Mesendoderm (in vitro differentiated cells): ENCODE results near the gene VPS50.

ENCODE experiments used
- DNase-seq: peaks from one replicate; pipeline ENCODE4 v3.0.0; 2013
- H2AK5ac ChIP-seq: 2 replicates; pipeline ENCODE4 v1.6.1; 2013; ENCODE audit warnings: low read length, inconsistent platforms
- H2BK120ac ChIP-seq: 2 replicates; pipeline ENCODE4 v1.6.1; 2013; ENCODE audit warnings: low read depth, mild to moderate bottlenecking, low read length, moderate library complexity, mixed read lengths
- H2BK15ac ChIP-seq: replicated peaks from 2 replicates; pipeline ENCODE4 v1.6.1; 2013; ENCODE audit warnings: low read depth, mild to moderate bottlenecking, moderate library complexity
- H2BK5ac ChIP-seq: 2 replicates; pipeline ENCODE4 v1.6.1; 2013; ENCODE audit warnings: low read length, inconsistent platforms
- H3K18ac ChIP-seq: 2 replicates; pipeline ENCODE4 v1.6.1; 2013; ENCODE audit warnings: mild to moderate bottlenecking, low read length, mixed read lengths
- H3K23ac ChIP-seq: one replicate; pipeline ENCODE4 v1.6.1; 2013; ENCODE audit warnings: low read length
- H3K27ac ChIP-seq: 2 replicates; pipeline ENCODE4 v1.5.1; 2013; ENCODE audit warnings: low read depth, mild to moderate bottlenecking, inconsistent platforms, low read length, moderate library complexity
- H3K27me3 ChIP-seq: 2 replicates; pipeline ENCODE4 v1.6.1; 2013; ENCODE audit warnings: low read length, control low read depth, mild to moderate bottlenecking, inconsistent platforms; ENCODE audit not compliant: insufficient read depth, poor library complexity
- H3K36me3 ChIP-seq: 2 replicates; pipeline ENCODE4 v1.6.1; 2013; ENCODE audit warnings: low read length, inconsistent platforms; ENCODE audit not compliant: control insufficient read depth, insufficient read depth
- H3K4ac ChIP-seq: one replicate; pipeline ENCODE4 v1.6.1; 2013; ENCODE audit warnings: low read depth, mild to moderate bottlenecking, low read length, moderate library complexity
- H3K4me1 ChIP-seq: 2 replicates; pipeline ENCODE4 v1.6.1; 2013; ENCODE audit warnings: low read depth, low read length, inconsistent platforms; ENCODE audit not compliant: control insufficient read depth
- H3K4me2 ChIP-seq: 2 replicates; pipeline ENCODE4 v1.6.1; 2013; ENCODE audit warnings: low read length
- H3K4me3 ChIP-seq: 2 replicates; pipeline ENCODE4 v1.5.1; 2013; ENCODE audit warnings: mild to moderate bottlenecking, low read length
- H3K56ac ChIP-seq: one replicate; pipeline ENCODE4 v1.6.1; 2013; ENCODE audit warnings: low read length
- H3K79me1 ChIP-seq: 2 replicates; pipeline ENCODE4 v1.6.1; 2013; ENCODE audit warnings: low read length, inconsistent platforms
- H3K79me2 ChIP-seq: 2 replicates; pipeline ENCODE4 v1.6.1; 2013; ENCODE audit warnings: mild to moderate bottlenecking, low read length; ENCODE audit not compliant: control insufficient read depth, insufficient read depth
- H3K9ac ChIP-seq: 2 replicates; pipeline ENCODE4 v1.6.1; 2013; ENCODE audit warnings: low read length, inconsistent platforms
- H4K5ac ChIP-seq: one replicate; pipeline ENCODE4 v1.6.1; 2013; ENCODE audit warnings: low read length
- H4K8ac ChIP-seq: one replicate; pipeline ENCODE4 v1.6.1; 2013; ENCODE audit warnings: low read depth, mild to moderate bottlenecking, control low read depth, low read length, moderate library complexity
- WGBS: extraction: QIAGEN DNeasy Blood & Tissue Kit; methylation state at CpG from one replicate; pipeline ENCODE4 v1.1.7; 2013; ENCODE audit warnings: low lambda C conversion rate, missing lambda C conversion rate; ENCODE audit not compliant: insufficient coverage; ENCODE audit errors: extremely low coverage; 5-methylcytosine and 5-hydroxymethylcytosine counted together

VPS50 gene

DNA sequence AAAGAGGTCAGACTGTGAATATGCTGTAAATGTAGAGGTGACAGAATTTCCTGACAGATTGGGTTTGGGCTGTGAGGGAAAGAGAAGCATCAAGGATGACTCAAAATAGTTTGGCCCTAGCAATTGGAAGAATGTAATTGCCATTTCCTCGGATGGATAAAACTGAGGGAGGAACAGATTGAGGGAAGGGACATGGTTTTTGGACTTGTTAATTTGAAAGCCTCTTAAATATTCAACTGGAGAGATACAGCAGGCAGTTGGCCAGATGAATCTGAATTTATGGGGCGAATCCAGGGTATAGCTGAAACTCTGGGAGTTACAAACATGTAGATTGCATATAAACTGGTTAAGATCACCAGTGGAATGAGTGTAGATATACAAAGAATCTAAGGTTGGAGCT, 3.4 kb downstream of the VPS50 start:
- H4K5ac ChIP-seq, result no peak overlapping the region
- no peaks in the 10 kb centered on the region for H3K79me2 ChIP-seq
- no peak overlapping the region for H3K9ac ChIP-seq
- H4K8ac ChIP-seq, result no peak overlapping the region
- no peak overlapping the region for H3K4me3 ChIP-seq
- H2BK120ac ChIP-seq, result no peak overlapping the region
- WGBS, result no CpG with 5 or more reads among the region's 2 CpGs
- H3K18ac ChIP-seq, result no peak overlapping the region
- no peaks in the 10 kb centered on the region for H3K36me3 ChIP-seq
- no peak overlapping the region for H3K4me2 ChIP-seq
- no peaks in the 10 kb centered on the region for H3K27me3 ChIP-seq
- no peak overlapping the region for H2BK5ac ChIP-seq
- no peak overlapping the region for H3K27ac ChIP-seq
- no peak overlapping the region for H3K23ac ChIP-seq
- H3K4ac ChIP-seq, result no peak overlapping the region
- no peak overlapping the region for H2BK15ac ChIP-seq
- peaks cover 2% of the 10 kb centered on the region for H3K79me1 ChIP-seq
- no peak for DNase-seq
- no peak overlapping the region for H3K56ac ChIP-seq
- H3K4me1 ChIP-seq, result no peaks in the 10 kb centered on the region
- no peak overlapping the region for H2AK5ac ChIP-seq

DNA sequence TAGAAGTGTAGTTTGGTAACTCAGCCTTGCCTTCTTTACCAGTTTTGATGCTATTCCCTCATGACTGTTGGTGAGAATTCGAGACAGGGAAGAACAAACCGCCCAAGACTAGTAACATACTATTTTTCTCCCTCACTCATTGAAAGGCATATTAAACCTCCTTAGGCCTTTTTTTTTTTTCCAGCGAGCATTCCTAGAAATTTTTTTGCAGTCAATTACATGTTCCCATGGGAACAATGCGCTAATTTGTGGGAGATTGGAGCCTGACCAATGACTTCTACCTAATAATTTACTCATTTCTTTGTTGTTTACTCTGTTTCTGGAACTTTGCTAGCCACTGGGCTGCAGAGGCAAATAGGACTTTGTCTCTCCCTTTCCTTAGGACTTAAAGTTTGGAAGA, 6.0 kb downstream of the VPS50 start:
- Histone ChIP-seq H3K4me3 (no peak overlapping the region), H3K4ac (no peak overlapping the region), H3K4me2 (no peak overlapping the region), H3K18ac (no peak overlapping the region), H2BK120ac (no peak overlapping the region), H3K9ac (no peak overlapping the region), H2BK15ac (no peak overlapping the region), H3K27me3 (no peaks in the 10 kb centered on the region), H3K79me1 (peaks cover 2% of the 10 kb centered on the region), H3K36me3 (no peaks in the 10 kb centered on the region), H3K4me1 (no peaks in the 10 kb centered on the region), H3K23ac (no peak overlapping the region), H3K56ac (no peak overlapping the region), H3K79me2 (no peaks in the 10 kb centered on the region), H2AK5ac (no peak overlapping the region), H4K5ac (no peak overlapping the region), H3K27ac (no peak overlapping the region), H4K8ac (no peak overlapping the region), H2BK5ac (no peak overlapping the region)
- DNase-seq, result no peak
- WGBS, result no CpG with 5 or more reads among the region's 4 CpGs

DNA sequence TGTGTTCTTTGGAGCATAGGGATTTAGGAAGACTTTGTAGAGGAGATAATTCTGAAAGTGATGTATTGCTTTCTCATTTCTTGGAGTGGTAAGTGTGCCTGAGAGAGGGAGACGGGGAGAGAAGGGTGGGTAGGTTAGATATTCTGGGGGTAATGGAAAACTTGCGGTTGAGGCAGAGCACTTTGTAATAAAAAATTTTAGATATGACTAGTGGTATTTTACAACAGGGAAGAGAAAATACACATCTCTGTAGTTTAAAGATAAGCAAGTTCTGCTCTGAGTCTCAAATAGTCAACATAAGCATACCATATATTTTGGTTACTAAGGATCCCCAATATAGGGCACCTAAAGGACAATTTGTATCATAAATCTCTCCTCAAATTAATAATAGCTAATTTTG, 6.6 kb downstream of the VPS50 start:
- Histone ChIP-seq H2BK120ac (no peak overlapping the region), H3K27ac (no peak overlapping the region), H4K8ac (no peak overlapping the region), H3K18ac (no peak overlapping the region), H3K79me2 (no peaks in the 10 kb centered on the region), H4K5ac (no peak overlapping the region), H3K36me3 (no peaks in the 10 kb centered on the region), H3K4me3 (no peak overlapping the region), H2AK5ac (no peak overlapping the region), H3K27me3 (no peaks in the 10 kb centered on the region), H3K4ac (no peak overlapping the region), H3K4me2 (no peak overlapping the region), H3K56ac (no peak overlapping the region), H3K9ac (no peak overlapping the region), H2BK5ac (no peak overlapping the region), H2BK15ac (no peak overlapping the region), H3K4me1 (no peaks in the 10 kb centered on the region), H3K79me1 (peaks cover 2% of the 10 kb centered on the region), H3K23ac (no peak overlapping the region)
- DNase-seq, result no peak
- no CpG with 5 or more reads among the region's 2 CpGs for WGBS

DNA sequence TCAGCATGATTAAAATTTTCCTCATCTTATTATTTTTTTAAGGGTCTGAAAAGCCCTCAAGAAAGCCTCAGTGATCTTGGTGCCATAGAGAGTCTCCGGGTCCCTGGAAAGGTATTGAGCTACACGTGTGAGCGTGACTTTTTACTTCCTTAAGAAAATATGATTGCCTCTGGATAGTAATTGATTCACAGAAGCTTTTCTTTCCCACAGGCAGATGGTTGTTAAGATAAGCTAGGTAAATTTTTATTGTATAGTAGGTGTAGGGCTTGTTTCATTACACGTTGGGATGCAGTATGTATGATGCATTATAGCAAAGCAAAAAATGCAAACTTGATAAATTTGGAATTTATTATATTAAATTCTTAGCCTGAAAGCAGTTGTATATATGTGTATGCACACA, 7.7 kb downstream of the VPS50 start:
- H4K8ac ChIP-seq, result no peak overlapping the region
- H3K27ac ChIP-seq, result no peak overlapping the region
- H3K4me3 ChIP-seq, result no peak overlapping the region
- H2BK15ac ChIP-seq, result no peak overlapping the region
- H2AK5ac ChIP-seq, result no peak overlapping the region
- H3K4me2 ChIP-seq, result no peak overlapping the region
- no peak overlapping the region for H3K56ac ChIP-seq
- WGBS, result no CpG with 5 or more reads among the region's 4 CpGs
- no peaks in the 10 kb centered on the region for H3K36me3 ChIP-seq
- H4K5ac ChIP-seq, result no peak overlapping the region
- H3K23ac ChIP-seq, result no peak overlapping the region
- no peak overlapping the region for H3K4ac ChIP-seq
- no peaks in the 10 kb centered on the region for H3K4me1 ChIP-seq
- H3K9ac ChIP-seq, result no peak overlapping the region
- no peaks in the 10 kb centered on the region for H3K27me3 ChIP-seq
- no peak for DNase-seq
- peaks cover 2% of the 10 kb centered on the region for H3K79me1 ChIP-seq
- no peak overlapping the region for H2BK5ac ChIP-seq
- no peaks in the 10 kb centered on the region for H3K79me2 ChIP-seq
- H3K18ac ChIP-seq, result no peak overlapping the region
- no peak overlapping the region for H2BK120ac ChIP-seq

DNA sequence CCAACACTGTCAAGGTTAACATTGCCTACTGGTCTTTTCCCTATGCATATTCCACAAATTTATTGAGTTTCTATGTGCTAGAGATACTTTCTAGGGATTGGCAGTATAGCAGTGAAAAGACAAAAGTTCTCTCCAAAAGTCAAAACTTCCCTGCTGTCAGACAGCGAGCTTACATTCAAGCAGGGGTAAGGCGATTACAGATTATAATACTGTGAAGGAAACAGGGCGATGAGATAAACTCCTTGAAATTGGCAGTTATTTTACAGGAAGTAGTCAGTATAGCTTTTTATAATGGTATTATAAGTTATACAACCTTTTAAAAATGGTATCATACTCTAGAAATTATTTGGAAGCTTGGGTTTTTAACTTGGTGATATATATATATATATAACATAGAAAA, 9.9 kb downstream of the VPS50 start:
- Histone ChIP-seq H3K36me3 (no peaks in the 10 kb centered on the region), H4K8ac (no peak overlapping the region), H3K9ac (no peak overlapping the region), H3K4me3 (no peak overlapping the region), H3K79me1 (no peaks in the 10 kb centered on the region), H3K23ac (no peak overlapping the region), H4K5ac (no peak overlapping the region), H2BK120ac (no peak overlapping the region), H2AK5ac (no peak overlapping the region), H3K27ac (no peak overlapping the region), H3K4me2 (no peak overlapping the region), H2BK15ac (no peak overlapping the region), H3K56ac (no peak overlapping the region), H3K27me3 (no peaks in the 10 kb centered on the region), H3K79me2 (no peaks in the 10 kb centered on the region), H2BK5ac (no peak overlapping the region), H3K18ac (no peak overlapping the region), H3K4me1 (no peaks in the 10 kb centered on the region), H3K4ac (no peak overlapping the region)
- DNase-seq, result no peak
- no CpG with 5 or more reads among the region's 3 CpGs for WGBS

DNA sequence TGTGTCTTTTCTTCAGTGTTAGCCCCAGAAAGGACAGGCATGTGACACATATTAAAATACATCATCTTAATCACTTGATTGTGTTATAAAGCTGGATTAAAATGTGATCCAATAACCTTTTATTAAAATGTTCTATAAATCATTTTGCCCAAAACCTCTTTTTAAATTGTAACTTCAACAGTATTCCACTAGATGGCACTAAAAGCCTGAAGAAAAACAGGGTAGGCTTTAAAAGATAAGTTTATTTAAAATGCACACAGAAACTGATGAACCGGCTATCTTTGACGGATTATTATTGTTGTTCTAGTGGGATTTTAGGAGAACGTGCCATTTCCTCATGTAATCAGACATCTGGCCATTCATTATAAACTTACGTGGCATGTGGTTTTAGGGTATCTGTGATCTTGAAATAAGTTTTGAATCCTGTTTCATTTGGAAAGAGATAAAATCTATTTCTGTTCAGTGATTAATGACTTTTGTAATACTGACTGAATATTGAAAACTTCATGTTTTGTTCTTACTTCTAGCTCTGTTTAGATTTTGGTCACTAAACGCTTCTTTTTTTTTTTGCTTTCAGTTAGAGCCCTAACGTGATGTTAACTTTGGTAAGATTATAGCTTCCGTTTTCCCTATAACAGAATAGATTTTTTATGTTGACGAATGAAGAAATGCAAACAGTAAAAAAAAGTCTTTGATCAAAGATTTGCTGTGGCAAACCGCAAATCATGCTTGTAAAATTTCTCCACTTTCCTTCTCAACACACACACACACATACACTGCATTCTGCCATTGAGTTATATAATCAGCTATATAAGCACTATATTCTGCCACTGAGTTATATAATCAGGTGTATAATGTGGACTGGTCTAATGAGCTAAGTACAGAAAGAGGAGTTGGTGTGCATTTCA, 13.6 kb downstream of the VPS50 start:
- H3K27me3 ChIP-seq, result no peaks in the 10 kb centered on the region
- no peaks in the 10 kb centered on the region for H3K36me3 ChIP-seq
- no peak overlapping the region for H3K27ac ChIP-seq
- no peaks in the 10 kb centered on the region for H3K4me1 ChIP-seq
- no CpG with 5 or more reads among the region's 9 CpGs for WGBS
- peak; percentile 21 for DNase-seq
- H2AK5ac ChIP-seq, result no peak overlapping the region
- H3K9ac ChIP-seq, result no peak overlapping the region
- no peak overlapping the region for H3K23ac ChIP-seq
- no peak overlapping the region for H4K8ac ChIP-seq
- H3K4me2 ChIP-seq, result no peak overlapping the region
- H2BK120ac ChIP-seq, result no peak overlapping the region
- no peak overlapping the region for H2BK15ac ChIP-seq
- H3K56ac ChIP-seq, result no peak overlapping the region
- no peak overlapping the region for H2BK5ac ChIP-seq
- H4K5ac ChIP-seq, result no peak overlapping the region
- H3K18ac ChIP-seq, result no peak overlapping the region
- H3K4ac ChIP-seq, result no peak overlapping the region
- H3K79me1 ChIP-seq, result no peaks in the 10 kb centered on the region
- H3K79me2 ChIP-seq, result no peaks in the 10 kb centered on the region
- no peak overlapping the region for H3K4me3 ChIP-seq
